Sigmoid colon (tissue), 4 donors: ENCODE measurements around the gene KSR1.

Experiments used
- EP300 ChIP-seq, 4 donors: sonication (generic); formaldehyde crosslinking; IDR thresholded peaks; one replicate each; pipeline ENCODE4 v1.6.1; 2017; ENCODE audit warnings: antibody characterized with exemption in 4 of 4
- POLR2A ChIP-seq, 2 donors: fragments of 450-650 bp; IDR thresholded peaks; one replicate each; pipeline ENCODE4 v1.6.1; 2016; ENCODE audit warnings: antibody characterized with exemption in 2 of 2, mild to moderate bottlenecking in 2 of 2, moderate library complexity in 2 of 2
- POLR2AphosphoS5 ChIP-seq, 4 donors: sonication (generic); formaldehyde crosslinking; IDR thresholded peaks; one replicate each; pipeline ENCODE4 v1.6.1; 2017; ENCODE audit warnings: antibody characterized with exemption in 4 of 4
- TF ChIP-seq, protein P1 (sequence below), 4 experiments: fragments of 450-650 bp in 3 of 4; fragments of 200-600 bp in 1 of 4; IDR thresholded peaks; one replicate each; pipeline ENCODE4 v1.5.1; 2016 to 2019; ENCODE audit warnings: antibody characterized with exemption in 4 of 4, mild to moderate bottlenecking in 3 of 4, moderate library complexity in 2 of 4

DNA sequence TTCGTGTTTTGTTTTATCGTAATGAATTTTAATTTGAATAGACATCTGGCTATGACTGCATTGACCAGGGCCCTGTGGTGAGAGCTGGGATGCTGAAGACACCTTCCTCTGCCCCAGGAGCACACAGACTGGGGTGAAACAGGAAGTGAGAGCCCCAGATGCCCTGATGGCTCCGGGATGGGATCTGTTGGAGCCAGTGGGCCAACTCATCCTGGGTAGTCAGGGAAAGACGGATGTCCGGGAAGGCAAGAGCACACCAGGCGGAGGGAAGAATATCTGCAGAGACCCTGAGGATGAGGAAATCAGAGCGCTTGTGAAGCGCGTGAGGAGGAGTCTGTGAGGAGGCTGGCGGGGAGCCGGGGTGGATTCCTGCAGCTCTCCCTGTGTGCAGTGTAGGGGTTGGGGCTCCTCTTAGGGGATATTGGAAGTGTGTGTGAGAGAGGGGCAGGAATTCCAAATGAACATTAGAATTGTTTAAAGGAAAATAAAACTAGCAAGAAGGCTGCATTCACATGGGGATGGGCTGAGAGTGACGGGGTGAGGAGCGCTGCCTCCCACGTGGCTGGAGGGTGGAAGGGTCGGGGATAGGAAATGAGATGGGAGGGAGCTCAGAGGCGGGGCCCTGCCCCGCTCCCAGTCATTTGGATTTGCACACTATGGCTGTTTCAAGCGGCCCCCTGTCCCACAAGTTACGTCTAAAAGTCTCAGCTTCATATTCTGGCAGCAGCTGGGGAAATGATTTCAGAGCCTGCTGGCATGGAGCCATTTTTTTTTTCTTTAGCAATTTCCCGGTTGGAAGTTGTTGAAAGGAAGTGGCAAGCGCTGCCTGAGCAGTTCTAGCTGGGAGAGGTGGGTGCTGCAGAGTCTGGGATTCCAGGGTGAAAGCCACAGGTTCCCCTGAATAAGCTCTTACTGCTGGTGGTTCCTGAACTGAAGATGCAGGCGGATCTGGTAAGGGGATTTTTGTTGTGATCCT, 103.5 kb downstream of the KSR1 start:
- TF ChIP-seq, protein P1, sequence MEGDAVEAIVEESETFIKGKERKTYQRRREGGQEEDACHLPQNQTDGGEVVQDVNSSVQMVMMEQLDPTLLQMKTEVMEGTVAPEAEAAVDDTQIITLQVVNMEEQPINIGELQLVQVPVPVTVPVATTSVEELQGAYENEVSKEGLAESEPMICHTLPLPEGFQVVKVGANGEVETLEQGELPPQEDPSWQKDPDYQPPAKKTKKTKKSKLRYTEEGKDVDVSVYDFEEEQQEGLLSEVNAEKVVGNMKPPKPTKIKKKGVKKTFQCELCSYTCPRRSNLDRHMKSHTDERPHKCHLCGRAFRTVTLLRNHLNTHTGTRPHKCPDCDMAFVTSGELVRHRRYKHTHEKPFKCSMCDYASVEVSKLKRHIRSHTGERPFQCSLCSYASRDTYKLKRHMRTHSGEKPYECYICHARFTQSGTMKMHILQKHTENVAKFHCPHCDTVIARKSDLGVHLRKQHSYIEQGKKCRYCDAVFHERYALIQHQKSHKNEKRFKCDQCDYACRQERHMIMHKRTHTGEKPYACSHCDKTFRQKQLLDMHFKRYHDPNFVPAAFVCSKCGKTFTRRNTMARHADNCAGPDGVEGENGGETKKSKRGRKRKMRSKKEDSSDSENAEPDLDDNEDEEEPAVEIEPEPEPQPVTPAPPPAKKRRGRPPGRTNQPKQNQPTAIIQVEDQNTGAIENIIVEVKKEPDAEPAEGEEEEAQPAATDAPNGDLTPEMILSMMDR (IDR thresholded peaks at IDR 0.05) = no peak
- TF ChIP-seq POLR2A (IDR thresholded peaks at IDR 0.05) (no peak), EP300 (IDR thresholded peaks at IDR 0.05) (no peak), POLR2AphosphoS5 (IDR thresholded peaks at IDR 0.05) (peak in 3 of 4 donors; percentile 37 to 48 (median 42))
